ENCODE data around the gene FBN1. TPM values are rescaled to one million over a fixed set of nuclear protein-coding genes. Genes with fewer than 3 reads are reported as not detected.

Gene FBN1
- total RNA-seq, 1 experiment from 2014 or later = 5.2 TPM

DNA sequence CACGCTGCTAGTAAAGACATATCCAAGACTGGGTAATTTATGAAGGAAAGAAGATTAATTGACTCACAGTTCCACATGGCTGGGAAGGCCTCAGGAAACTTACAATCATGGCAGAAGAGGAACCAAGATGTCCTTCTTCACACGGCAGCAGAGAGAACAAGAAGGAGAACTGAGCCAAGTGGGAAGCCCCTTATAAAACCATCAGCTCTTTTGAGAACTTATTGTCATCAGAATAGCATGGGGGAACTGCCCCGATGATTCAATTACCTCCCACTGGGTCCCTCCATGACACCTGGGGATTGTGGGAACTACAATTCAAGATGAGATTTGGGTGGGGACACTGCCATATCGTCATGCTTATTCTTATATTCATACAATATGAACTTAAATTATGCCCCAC lies 265.3 kb downstream of the FBN1 start (continued):
- TF ChIP-seq, protein P1, sequence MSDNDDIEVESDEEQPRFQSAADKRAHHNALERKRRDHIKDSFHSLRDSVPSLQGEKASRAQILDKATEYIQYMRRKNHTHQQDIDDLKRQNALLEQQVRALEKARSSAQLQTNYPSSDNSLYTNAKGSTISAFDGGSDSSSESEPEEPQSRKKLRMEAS (CRISPR knock-in tag; IDR thresholded peaks at IDR 0.05) = no peak
- TF ChIP-seq ESRRA (CRISPR knock-in tag; IDR thresholded peaks at IDR 0.05; ENCODE audit: borderline replicate concordance) (no peak), TCF7 (CRISPR knock-in tag; IDR thresholded peaks at IDR 0.05; ENCODE audit: low read depth) (no peak), ZNF671 (CRISPR knock-in tag; IDR thresholded peaks at IDR 0.05) (no peak), GRHL2 (CRISPR knock-in tag; IDR thresholded peaks at IDR 0.05; ENCODE audit: insufficient replicate concordance, severe bottlenecking) (no peak)
- TF ChIP-seq, protein P2, sequence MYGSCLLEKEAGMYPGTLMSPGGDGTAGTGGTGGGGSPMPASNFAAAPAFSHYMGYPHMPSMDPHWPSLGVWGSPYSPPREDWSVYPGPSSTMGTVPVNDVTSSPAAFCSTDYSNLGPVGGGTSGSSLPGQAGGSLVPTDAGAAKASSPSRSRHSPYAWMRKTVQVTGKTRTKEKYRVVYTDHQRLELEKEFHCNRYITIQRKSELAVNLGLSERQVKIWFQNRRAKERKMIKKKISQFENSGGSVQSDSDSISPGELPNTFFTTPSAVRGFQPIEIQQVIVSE (CRISPR knock-in tag; IDR thresholded peaks at IDR 0.05; ENCODE audit: borderline replicate concordance) = no peak

DNA sequence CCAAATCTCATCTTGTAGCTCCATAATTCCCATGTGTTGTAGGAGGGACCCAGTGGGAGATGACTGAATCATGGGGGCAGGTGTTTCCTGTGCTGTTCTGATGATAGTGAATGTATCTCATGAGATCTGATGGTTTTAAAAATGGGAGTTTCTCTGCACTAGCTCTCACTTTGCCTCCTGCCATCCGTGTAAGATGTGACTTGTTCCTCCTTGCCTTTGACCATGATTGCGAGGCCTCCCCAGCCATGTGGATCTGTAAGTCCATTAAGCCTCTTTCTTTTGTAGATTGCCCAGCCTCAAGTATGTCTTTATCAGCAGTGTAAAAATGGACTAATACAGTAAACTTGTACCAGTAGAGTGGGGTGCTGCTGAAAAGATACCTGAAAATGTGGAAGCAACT lies 269.7 kb downstream of the FBN1 start:
- peaks cover 34% of the 10 kb centered on the region for H3K9me3 Mint-ChIP-seq
- TF ChIP-seq, protein P3, sequence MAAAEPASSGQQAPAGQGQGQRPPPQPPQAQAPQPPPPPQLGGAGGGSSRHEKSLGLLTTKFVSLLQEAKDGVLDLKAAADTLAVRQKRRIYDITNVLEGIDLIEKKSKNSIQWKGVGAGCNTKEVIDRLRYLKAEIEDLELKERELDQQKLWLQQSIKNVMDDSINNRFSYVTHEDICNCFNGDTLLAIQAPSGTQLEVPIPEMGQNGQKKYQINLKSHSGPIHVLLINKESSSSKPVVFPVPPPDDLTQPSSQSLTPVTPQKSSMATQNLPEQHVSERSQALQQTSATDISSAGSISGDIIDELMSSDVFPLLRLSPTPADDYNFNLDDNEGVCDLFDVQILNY (CRISPR knock-in tag; IDR thresholded peaks at IDR 0.05) = no peak
- TF ChIP-seq, protein P4, sequence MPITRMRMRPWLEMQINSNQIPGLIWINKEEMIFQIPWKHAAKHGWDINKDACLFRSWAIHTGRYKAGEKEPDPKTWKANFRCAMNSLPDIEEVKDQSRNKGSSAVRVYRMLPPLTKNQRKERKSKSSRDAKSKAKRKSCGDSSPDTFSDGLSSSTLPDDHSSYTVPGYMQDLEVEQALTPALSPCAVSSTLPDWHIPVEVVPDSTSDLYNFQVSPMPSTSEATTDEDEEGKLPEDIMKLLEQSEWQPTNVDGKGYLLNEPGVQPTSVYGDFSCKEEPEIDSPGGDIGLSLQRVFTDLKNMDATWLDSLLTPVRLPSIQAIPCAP (CRISPR knock-in tag; IDR thresholded peaks at IDR 0.05) = no peak
- TF ChIP-seq ETV6 (CRISPR knock-in tag; IDR thresholded peaks at IDR 0.05) = no peak
- no peak for TF ChIP-seq SP1 (CRISPR knock-in tag; conservative IDR thresholded peaks at IDR 0.05)
- no peak for TF ChIP-seq ZNF232 (CRISPR knock-in tag; IDR thresholded peaks at IDR 0.05)
- TF ChIP-seq GTF2I (CRISPR knock-in tag; conservative IDR thresholded peaks at IDR 0.05) = no peak
- TF ChIP-seq PRRX2 (CRISPR knock-in tag; IDR thresholded peaks at IDR 0.05) = no peak
- TF ChIP-seq ZNF317 (CRISPR knock-in tag; IDR thresholded peaks at IDR 0.05; ENCODE audit: borderline replicate concordance, low read depth) = no peak
- TF ChIP-seq EMX1 (CRISPR knock-in tag; IDR thresholded peaks at IDR 0.05) = no peak
- TF ChIP-seq, protein P5, sequence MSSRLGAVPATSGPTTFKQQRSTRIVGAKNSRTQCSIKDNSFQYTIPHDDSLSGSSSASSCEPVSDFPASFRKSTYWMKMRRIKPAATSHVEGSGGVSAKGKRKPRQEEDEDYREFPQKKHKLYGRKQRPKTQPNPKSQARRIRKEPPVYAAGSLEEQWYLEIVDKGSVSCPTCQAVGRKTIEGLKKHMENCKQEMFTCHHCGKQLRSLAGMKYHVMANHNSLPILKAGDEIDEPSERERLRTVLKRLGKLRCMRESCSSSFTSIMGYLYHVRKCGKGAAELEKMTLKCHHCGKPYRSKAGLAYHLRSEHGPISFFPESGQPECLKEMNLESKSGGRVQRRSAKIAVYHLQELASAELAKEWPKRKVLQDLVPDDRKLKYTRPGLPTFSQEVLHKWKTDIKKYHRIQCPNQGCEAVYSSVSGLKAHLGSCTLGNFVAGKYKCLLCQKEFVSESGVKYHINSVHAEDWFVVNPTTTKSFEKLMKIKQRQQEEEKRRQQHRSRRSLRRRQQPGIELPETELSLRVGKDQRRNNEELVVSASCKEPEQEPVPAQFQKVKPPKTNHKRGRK (CRISPR knock-in tag; IDR thresholded peaks at IDR 0.05; ENCODE audit: borderline replicate concordance) = no peak
- TF ChIP-seq, protein P6, sequence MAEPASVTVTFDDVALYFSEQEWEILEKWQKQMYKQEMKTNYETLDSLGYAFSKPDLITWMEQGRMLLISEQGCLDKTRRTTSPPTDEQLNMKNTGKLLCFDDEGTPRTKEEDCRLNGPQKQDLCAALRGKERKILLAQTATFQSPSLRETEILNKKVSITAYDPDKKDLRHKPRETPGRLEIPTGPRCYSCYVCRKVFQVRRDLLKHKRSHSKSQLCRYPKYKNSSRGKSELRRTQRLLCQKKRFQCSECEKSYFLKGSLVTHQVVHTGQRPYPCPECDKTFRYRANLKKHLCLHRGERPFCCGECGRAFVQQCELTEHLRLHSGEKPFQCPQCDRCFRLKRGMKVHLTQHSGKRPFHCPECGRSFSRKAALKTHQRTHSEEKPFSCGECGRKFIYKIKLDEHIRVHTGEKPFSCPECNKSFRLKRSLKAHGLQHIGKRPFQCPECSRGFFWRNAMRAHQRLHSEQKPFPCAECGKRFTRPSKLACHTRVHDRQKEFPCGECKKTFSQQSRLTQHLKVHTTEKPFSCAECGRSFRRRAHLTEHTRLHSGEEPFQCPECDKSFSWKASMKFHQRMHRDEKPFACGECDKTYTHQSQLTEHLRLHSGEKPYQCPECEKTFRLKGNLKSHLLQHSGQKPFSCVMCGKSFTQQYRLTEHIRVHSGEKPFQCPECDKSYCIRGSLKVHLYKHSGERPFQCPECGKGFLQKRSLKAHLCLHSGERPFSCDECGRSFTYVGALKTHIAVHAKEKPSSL (CRISPR knock-in tag; conservative IDR thresholded peaks at IDR 0.05) = no peak
- TF ChIP-seq, protein P7, sequence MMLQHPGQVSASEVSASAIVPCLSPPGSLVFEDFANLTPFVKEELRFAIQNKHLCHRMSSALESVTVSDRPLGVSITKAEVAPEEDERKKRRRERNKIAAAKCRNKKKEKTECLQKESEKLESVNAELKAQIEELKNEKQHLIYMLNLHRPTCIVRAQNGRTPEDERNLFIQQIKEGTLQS (CRISPR knock-in tag; conservative IDR thresholded peaks at IDR 0.05) = no peak
- no peak for TF ChIP-seq NR3C1 (CRISPR knock-in tag; conservative IDR thresholded peaks at IDR 0.05; ENCODE audit: low read depth)
- TF ChIP-seq TP53 (CRISPR knock-in tag; IDR thresholded peaks at IDR 0.05) = no peak
- TF ChIP-seq, protein P8, sequence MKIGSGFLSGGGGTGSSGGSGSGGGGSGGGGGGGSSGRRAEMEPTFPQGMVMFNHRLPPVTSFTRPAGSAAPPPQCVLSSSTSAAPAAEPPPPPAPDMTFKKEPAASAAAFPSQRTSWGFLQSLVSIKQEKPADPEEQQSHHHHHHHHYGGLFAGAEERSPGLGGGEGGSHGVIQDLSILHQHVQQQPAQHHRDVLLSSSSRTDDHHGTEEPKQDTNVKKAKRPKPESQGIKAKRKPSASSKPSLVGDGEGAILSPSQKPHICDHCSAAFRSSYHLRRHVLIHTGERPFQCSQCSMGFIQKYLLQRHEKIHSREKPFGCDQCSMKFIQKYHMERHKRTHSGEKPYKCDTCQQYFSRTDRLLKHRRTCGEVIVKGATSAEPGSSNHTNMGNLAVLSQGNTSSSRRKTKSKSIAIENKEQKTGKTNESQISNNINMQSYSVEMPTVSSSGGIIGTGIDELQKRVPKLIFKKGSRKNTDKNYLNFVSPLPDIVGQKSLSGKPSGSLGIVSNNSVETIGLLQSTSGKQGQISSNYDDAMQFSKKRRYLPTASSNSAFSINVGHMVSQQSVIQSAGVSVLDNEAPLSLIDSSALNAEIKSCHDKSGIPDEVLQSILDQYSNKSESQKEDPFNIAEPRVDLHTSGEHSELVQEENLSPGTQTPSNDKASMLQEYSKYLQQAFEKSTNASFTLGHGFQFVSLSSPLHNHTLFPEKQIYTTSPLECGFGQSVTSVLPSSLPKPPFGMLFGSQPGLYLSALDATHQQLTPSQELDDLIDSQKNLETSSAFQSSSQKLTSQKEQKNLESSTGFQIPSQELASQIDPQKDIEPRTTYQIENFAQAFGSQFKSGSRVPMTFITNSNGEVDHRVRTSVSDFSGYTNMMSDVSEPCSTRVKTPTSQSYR (CRISPR knock-in tag; IDR thresholded peaks at IDR 0.05) = no peak
- no peak for TF ChIP-seq RORB (CRISPR knock-in tag; IDR thresholded peaks at IDR 0.05)
- TF ChIP-seq NFATC4 (CRISPR knock-in tag; IDR thresholded peaks at IDR 0.05) = no peak
- no peak for TF ChIP-seq FOXP1 (CRISPR knock-in tag; IDR thresholded peaks at IDR 0.05; ENCODE audit: borderline replicate concordance)
- TF ChIP-seq IRF2 (CRISPR knock-in tag; IDR thresholded peaks at IDR 0.05; ENCODE audit: borderline replicate concordance, low read depth) = no peak
- TF ChIP-seq, protein P9, sequence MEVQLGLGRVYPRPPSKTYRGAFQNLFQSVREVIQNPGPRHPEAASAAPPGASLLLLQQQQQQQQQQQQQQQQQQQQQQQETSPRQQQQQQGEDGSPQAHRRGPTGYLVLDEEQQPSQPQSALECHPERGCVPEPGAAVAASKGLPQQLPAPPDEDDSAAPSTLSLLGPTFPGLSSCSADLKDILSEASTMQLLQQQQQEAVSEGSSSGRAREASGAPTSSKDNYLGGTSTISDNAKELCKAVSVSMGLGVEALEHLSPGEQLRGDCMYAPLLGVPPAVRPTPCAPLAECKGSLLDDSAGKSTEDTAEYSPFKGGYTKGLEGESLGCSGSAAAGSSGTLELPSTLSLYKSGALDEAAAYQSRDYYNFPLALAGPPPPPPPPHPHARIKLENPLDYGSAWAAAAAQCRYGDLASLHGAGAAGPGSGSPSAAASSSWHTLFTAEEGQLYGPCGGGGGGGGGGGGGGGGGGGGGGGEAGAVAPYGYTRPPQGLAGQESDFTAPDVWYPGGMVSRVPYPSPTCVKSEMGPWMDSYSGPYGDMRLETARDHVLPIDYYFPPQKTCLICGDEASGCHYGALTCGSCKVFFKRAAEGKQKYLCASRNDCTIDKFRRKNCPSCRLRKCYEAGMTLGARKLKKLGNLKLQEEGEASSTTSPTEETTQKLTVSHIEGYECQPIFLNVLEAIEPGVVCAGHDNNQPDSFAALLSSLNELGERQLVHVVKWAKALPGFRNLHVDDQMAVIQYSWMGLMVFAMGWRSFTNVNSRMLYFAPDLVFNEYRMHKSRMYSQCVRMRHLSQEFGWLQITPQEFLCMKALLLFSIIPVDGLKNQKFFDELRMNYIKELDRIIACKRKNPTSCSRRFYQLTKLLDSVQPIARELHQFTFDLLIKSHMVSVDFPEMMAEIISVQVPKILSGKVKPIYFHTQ (CRISPR knock-in tag; IDR thresholded peaks at IDR 0.05) = no peak

More for the DNA sequence above, 269.7 kb downstream of the FBN1 start:
- no peak for DNase-seq (ENCODE audit: low spot score)
- Mint-ChIP-seq H3K27me3 (ENCODE audit: low read depth) (peaks cover 4% of the 10 kb centered on the region; the same call in 1 of the 2 replicates), H3K4me3 (no peak overlapping the region), H3K4me1 (no peaks in the 10 kb centered on the region), H3K36me3 (peaks cover 13% of the 10 kb centered on the region), H3K27ac (no peak overlapping the region)
- ATAC-seq = no peak
- ChIA-PET CTCF (no interaction called here), POLR2A (interaction anchor here (0.6 kb wide), 1 partner anchor 776 kb away, joined by 3 read pairs; no protein-coding TSS in a partner anchor)

Data from WTC11 (cell line).